Activated T-helper 9 cell treated with anti-CD3 and anti-CD28 coated beads, Interleukin-2, amount 50 U/mL, for 16 hours (primary cell): ENCODE results near the gene ADGRB2.

Experiments used
- DNase-seq: peaks from one replicate; pipeline ENCODE4 v3.0.0-alpha.2; 2020; ENCODE audit warnings: low read depth

Gene ADGRB2

GRCh38 chr1:31782421-31783410, 18.6 kb upstream of the ADGRB2 start:
- DNase-seq, result no peak

- DNase-seq, result no peak
Measured at GRCh38 chr1:31781756-31782371, 17.7 kb upstream of the ADGRB2 start.

GRCh38 chr1:31781138-31781755, 17.1 kb upstream of the ADGRB2 start:
- DNase-seq, result no peak

GRCh38 chr1:31780632-31781031, 16.5 kb upstream of the ADGRB2 start:
- DNase-seq, result no peak

GRCh38 chr1:31779687-31780086, 15.5 kb upstream of the ADGRB2 start:
- DNase-seq, result no peak

GRCh38 chr1:31778763-31779488, 14.8 kb upstream of the ADGRB2 start:
- no peak for DNase-seq

GRCh38 chr1:31776516-31776915, 12.4 kb upstream of the ADGRB2 start:
- no peak for DNase-seq

GRCh38 chr1:31776032-31776431, 11.9 kb upstream of the ADGRB2 start:
- DNase-seq, result no peak

- DNase-seq, result no peak
Measured at GRCh38 chr1:31775210-31775999, 11.3 kb upstream of the ADGRB2 start.

- no peak for DNase-seq
Measured at GRCh38 chr1:31774495-31774894, 10.4 kb upstream of the ADGRB2 start.

- DNase-seq, result no peak
Measured at GRCh38 chr1:31773861-31774260, 9.7 kb upstream of the ADGRB2 start.

GRCh38 chr1:31772669-31773248, 8.6 kb upstream of the ADGRB2 start:
- no peak for DNase-seq

GRCh38 chr1:31771891-31772668, 7.9 kb upstream of the ADGRB2 start:
- peak; percentile 23 for DNase-seq

- no peak for DNase-seq
Measured at GRCh38 chr1:31769720-31770390, 5.7 kb upstream of the ADGRB2 start.

GRCh38 chr1:31768939-31769704, 5.0 kb upstream of the ADGRB2 start:
- no peak for DNase-seq

- DNase-seq, result no peak
Measured at GRCh38 chr1:31768407-31768907, 4.3 kb upstream of the ADGRB2 start.

- DNase-seq, result no peak
Measured at GRCh38 chr1:31767225-31767624, 3.1 kb upstream of the ADGRB2 start.

GRCh38 chr1:31765516-31765915, 1.4 kb upstream of the ADGRB2 start:
- DNase-seq, result no peak

GRCh38 chr1:31765041-31765467, 914 bp upstream of the ADGRB2 start:
- DNase-seq, result no peak
